Nephron (organoid): ENCODE measurements around the gene RBFOX1.

ENCODE experiments used
- H3K27ac Mint-ChIP-seq, 3 experiments: 2 replicates each; pipeline ENCODE4 v1.8.0; 2020; ENCODE audit warnings: mixed read lengths in 3 of 3, mild to moderate bottlenecking in 2 of 3, moderate library complexity in 1 of 3
- H3K27me3 Mint-ChIP-seq: 2 replicates; pipeline ENCODE4 v1.8.0; 2021; ENCODE audit warnings: low read depth, mild to moderate bottlenecking, moderate library complexity, mixed read lengths
- H3K36me3 Mint-ChIP-seq: 2 replicates; pipeline ENCODE4 v1.8.0; 2020; ENCODE audit warnings: low read depth, mixed read lengths
- H3K4me1 Mint-ChIP-seq: 2 replicates; pipeline ENCODE4 v1.8.0; 2020; ENCODE audit warnings: mixed read lengths
- H3K4me3 Mint-ChIP-seq, 3 experiments: 2 replicates each; pipeline ENCODE4 v1.8.0; 2020; ENCODE audit warnings: mild to moderate bottlenecking in 3 of 3, mixed read lengths in 3 of 3, moderate library complexity in 2 of 3
- H3K9me3 Mint-ChIP-seq: 2 replicates; pipeline ENCODE4 v1.8.0; 2020; ENCODE audit warnings: mixed read lengths
- CTCF ChIP-seq, 3 experiments: fragments of 200-600 bp; sonication (generic); IDR thresholded peaks; one replicate each; pipeline ENCODE4 v1.5.0; 2021; ENCODE audit warnings: antibody characterized with exemption in 3 of 3; ENCODE audit not compliant: unreplicated experiment in 3 of 3

The RBFOX1 gene

GRCh38 chr16:7515543-7515942 lies 182.9 kb downstream of the RBFOX1 start:
- Mint-ChIP-seq H3K36me3 (peaks cover 3% of the 10 kb centered on the region), H3K4me3 (no peak overlapping the region), H3K27ac (no peak overlapping the region), H3K27me3 (no peaks in the 10 kb centered on the region), H3K4me1 (peaks cover 18% of the 10 kb centered on the region), H3K9me3 (no peaks in the 10 kb centered on the region)
- no peak for TF ChIP-seq CTCF (IDR thresholded peaks at IDR 0.05; ENCODE audit: unreplicated experiment in 3 of 3)

- no peak overlapping the region for H3K4me3 Mint-ChIP-seq
- peaks cover 16% of the 10 kb centered on the region for H3K4me1 Mint-ChIP-seq
- H3K9me3 Mint-ChIP-seq = no peaks in the 10 kb centered on the region
- peaks cover 3% of the 10 kb centered on the region for H3K36me3 Mint-ChIP-seq
- TF ChIP-seq CTCF (IDR thresholded peaks at IDR 0.05; ENCODE audit: unreplicated experiment in 3 of 3) = no peak
- H3K27me3 Mint-ChIP-seq = no peaks in the 10 kb centered on the region
- peak overlapping the region; percentile 47 to 83 (median 72) for H3K27ac Mint-ChIP-seq
Observed at GRCh38 chr16:7517496-7517895, 184.9 kb downstream of the RBFOX1 start.

- H3K9me3 Mint-ChIP-seq = no peaks in the 10 kb centered on the region
- no peaks in the 10 kb centered on the region for H3K27me3 Mint-ChIP-seq
- no peak for TF ChIP-seq CTCF (IDR thresholded peaks at IDR 0.05; ENCODE audit: unreplicated experiment in 3 of 3)
- H3K27ac Mint-ChIP-seq = no peak overlapping the region
- H3K36me3 Mint-ChIP-seq = peaks cover 3% of the 10 kb centered on the region
- peaks cover 16% of the 10 kb centered on the region for H3K4me1 Mint-ChIP-seq
- H3K4me3 Mint-ChIP-seq = no peak overlapping the region
Observed at GRCh38 chr16:7518158-7518557, 185.5 kb downstream of the RBFOX1 start.

GRCh38 chr16:7521834-7522233 lies 189.2 kb downstream of the RBFOX1 start:
- H3K9me3 Mint-ChIP-seq = no peaks in the 10 kb centered on the region
- TF ChIP-seq CTCF (IDR thresholded peaks at IDR 0.05; ENCODE audit: unreplicated experiment in 3 of 3) = no peak
- H3K36me3 Mint-ChIP-seq = peaks cover 3% of the 10 kb centered on the region
- H3K27ac Mint-ChIP-seq = no peak overlapping the region
- peaks cover 10% of the 10 kb centered on the region for H3K4me1 Mint-ChIP-seq
- no peaks in the 10 kb centered on the region for H3K27me3 Mint-ChIP-seq
- no peak overlapping the region for H3K4me3 Mint-ChIP-seq

GRCh38 chr16:7524419-7524818 lies 191.8 kb downstream of the RBFOX1 start:
- no peaks in the 10 kb centered on the region for H3K9me3 Mint-ChIP-seq
- no peak overlapping the region for H3K27ac Mint-ChIP-seq
- no peaks in the 10 kb centered on the region for H3K36me3 Mint-ChIP-seq
- H3K4me1 Mint-ChIP-seq = no peaks in the 10 kb centered on the region
- no peak for TF ChIP-seq CTCF (IDR thresholded peaks at IDR 0.05; ENCODE audit: unreplicated experiment in 3 of 3)
- no peaks in the 10 kb centered on the region for H3K27me3 Mint-ChIP-seq
- H3K4me3 Mint-ChIP-seq = no peak overlapping the region

GRCh38 chr16:7526736-7527135 lies 194.1 kb downstream of the RBFOX1 start:
- H3K27me3 Mint-ChIP-seq = no peaks in the 10 kb centered on the region
- no peaks in the 10 kb centered on the region for H3K36me3 Mint-ChIP-seq
- no peak overlapping the region for H3K27ac Mint-ChIP-seq
- no peak overlapping the region for H3K4me3 Mint-ChIP-seq
- no peak for TF ChIP-seq CTCF (IDR thresholded peaks at IDR 0.05; ENCODE audit: unreplicated experiment in 3 of 3)
- peaks cover 7% of the 10 kb centered on the region for H3K4me1 Mint-ChIP-seq
- H3K9me3 Mint-ChIP-seq = no peaks in the 10 kb centered on the region
